Measurements from ENCODE around the gene GALNS.
"Not testable (repeated sequence)": the region's sequence is repeated elsewhere in the genome, so short reads cannot be mapped to it uniquely, and the experiment has no call there.

The GALNS gene

DNA sequence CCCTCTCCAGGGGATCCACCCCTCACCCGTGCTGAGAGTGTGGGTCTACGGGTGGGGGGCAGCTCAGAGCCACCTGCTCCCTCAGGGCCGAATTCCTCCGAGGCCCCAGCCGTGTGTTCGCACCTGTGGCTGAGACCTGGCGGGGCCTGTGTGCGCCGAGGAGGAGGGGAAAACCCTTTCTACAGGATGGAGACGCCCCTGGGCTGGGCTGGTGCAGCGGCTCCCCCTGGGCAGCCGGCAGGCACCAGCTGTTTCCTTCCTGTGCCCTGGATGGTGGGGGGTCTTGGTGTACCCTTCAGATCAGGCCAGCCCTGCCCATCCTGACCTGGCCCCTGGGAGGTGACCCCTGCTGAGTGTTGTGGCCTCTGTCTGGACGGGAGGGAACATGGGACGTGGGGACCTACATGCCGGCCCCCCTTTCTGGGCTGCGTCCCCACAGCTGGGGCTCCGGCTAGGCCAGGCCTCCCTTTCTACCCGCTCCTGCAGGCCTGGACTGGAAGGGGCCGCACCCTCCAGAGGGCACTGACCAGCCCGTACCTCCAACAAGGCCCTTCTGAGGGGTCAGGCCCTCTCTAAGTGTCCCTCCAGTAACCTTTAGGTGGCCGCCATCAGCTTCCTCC is 38.0 kb upstream of the GALNS start:
- peak; percentile 64 for ATAC-seq
- peak overlapping the region; percentile 69 for H3K27ac Mint-ChIP-seq
- H3K9me3 Mint-ChIP-seq = no peaks in the 10 kb centered on the region
- H3K4me1 Mint-ChIP-seq = peaks cover 21% of the 10 kb centered on the region
- H3K4me3 Mint-ChIP-seq = no peak overlapping the region
- H3K36me3 Mint-ChIP-seq = peaks cover 40% of the 10 kb centered on the region
- no peaks in the 10 kb centered on the region for H3K27me3 Mint-ChIP-seq

DNA sequence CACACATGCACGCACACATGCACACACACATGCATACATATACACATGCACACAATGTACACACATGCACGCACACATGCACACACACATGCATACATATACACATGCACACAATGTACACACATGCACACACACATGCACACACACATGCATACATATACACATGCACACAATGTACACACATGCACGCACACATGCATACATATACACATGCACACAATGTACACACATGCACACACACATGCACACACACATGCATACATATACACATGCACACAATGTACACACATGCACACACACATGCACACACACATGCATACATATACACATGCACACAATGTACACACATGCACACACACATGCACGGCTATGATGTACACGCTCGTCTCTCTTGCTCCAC is 37.5 kb upstream of the GALNS start:
- H3K27me3 Mint-ChIP-seq, H3K9me3 Mint-ChIP-seq, H3K4me3 Mint-ChIP-seq, ATAC-seq: not testable (repeated sequence)
- Mint-ChIP-seq H3K4me1 (peaks cover 21% of the 10 kb centered on the region), H3K36me3 (peaks cover 44% of the 10 kb centered on the region), H3K27ac (peak overlapping the region; percentile 69)

DNA sequence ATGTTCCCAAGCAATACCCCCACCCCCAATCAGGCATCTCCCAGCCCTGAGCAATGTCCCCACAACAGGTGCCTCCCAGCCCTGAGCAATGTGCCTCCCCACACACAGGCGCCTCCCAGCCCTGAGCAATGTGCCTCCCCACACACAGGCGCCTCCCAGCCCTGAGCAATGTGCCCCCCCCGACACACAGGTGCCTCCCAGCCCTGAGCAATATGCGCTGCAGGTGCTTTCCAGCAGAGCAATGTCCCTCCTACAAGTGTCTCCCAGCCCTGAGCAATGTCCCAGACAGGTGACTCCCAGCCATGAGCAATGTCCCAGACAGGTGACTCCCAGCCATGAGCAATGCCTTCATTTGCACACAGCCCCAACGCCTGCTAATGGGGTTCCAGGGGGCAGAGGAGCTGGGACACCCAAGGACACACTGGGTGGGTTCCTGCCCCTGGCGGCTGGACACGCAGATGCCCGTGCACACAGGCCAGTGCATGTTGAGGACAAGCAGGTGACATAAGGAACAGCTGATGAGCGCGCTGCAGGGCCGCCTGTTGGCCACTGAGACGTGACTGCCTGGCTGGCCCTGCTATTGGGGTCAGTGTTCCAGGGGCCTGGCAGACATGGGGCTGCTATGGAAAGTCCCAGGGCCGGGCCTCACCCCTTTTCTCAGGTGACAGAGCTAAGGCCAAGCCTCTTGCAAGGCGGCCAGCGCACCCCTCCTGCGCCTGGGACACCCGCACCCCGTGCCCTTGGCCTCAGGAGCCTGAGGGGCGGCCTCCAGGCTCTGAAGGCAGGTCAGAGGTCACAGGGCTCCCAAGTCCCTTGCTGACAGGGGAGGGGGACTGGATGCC is 36.6 kb upstream of the GALNS start:
- Mint-ChIP-seq H3K27me3 (no peaks in the 10 kb centered on the region), H3K36me3 (peaks cover 46% of the 10 kb centered on the region), H3K27ac (no peak overlapping the region), H3K4me1 (peaks cover 17% of the 10 kb centered on the region), H3K4me3 (no peak overlapping the region), H3K9me3 (no peaks in the 10 kb centered on the region)
- ATAC-seq = no peak

DNA sequence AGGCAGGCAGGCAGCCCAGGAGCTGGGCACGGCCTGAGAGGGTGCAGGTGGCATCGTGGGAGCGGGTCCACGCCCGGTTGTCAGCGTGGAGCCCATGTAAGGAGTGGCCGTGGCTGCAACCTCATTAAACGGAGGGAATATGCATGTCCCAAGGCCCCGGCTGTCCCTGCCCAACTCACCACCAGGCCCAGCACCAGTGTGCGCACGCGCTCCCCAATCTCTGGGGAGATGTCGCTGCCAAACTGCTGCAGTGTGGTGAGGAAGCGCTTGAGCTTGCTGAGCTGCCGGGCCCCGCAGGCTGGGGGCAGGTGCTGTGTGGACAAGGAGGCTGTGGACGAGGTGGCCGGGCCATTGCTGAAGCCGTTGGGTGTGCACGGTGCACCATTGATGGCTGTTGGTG is 35.3 kb upstream of the GALNS start:
- Mint-ChIP-seq H3K4me1 (peaks cover 17% of the 10 kb centered on the region), H3K9me3 (no peaks in the 10 kb centered on the region), H3K27me3 (no peaks in the 10 kb centered on the region), H3K27ac (no peak overlapping the region), H3K36me3 (peaks cover 44% of the 10 kb centered on the region), H3K4me3 (no peak overlapping the region)
- no peak for ATAC-seq

GRCh38 chr16:88891083-88891482 is 34.3 kb upstream of the GALNS start:
- H3K36me3 Mint-ChIP-seq = peaks cover 47% of the 10 kb centered on the region
- H3K27me3 Mint-ChIP-seq = no peaks in the 10 kb centered on the region
- no peaks in the 10 kb centered on the region for H3K9me3 Mint-ChIP-seq
- H3K4me3 Mint-ChIP-seq = no peak overlapping the region
- no peak overlapping the region for H3K27ac Mint-ChIP-seq
- no peak for ATAC-seq
- H3K4me1 Mint-ChIP-seq = peaks cover 17% of the 10 kb centered on the region

GRCh38 chr16:88889702-88890352 is 33.1 kb upstream of the GALNS start:
- H3K4me1 Mint-ChIP-seq, H3K27ac Mint-ChIP-seq, H3K9me3 Mint-ChIP-seq, H3K4me3 Mint-ChIP-seq, ATAC-seq, H3K27me3 Mint-ChIP-seq: not testable (repeated sequence)
- H3K36me3 Mint-ChIP-seq = peaks cover 48% of the 10 kb centered on the region

GRCh38 chr16:88888461-88889387 is 32.0 kb upstream of the GALNS start:
- Mint-ChIP-seq H3K4me3 (no peak overlapping the region), H3K4me1 (peaks cover 4% of the 10 kb centered on the region), H3K36me3 (peaks cover 54% of the 10 kb centered on the region), H3K27ac (no peak overlapping the region), H3K9me3 (no peaks in the 10 kb centered on the region), H3K27me3 (no peaks in the 10 kb centered on the region)
- peak; percentile 69 for ATAC-seq

GRCh38 chr16:88888057-88888456 is 31.3 kb upstream of the GALNS start:
- Mint-ChIP-seq H3K36me3 (peaks cover 59% of the 10 kb centered on the region), H3K27ac (no peak overlapping the region), H3K4me3 (no peak overlapping the region), H3K27me3 (no peaks in the 10 kb centered on the region), H3K9me3 (no peaks in the 10 kb centered on the region), H3K4me1 (peaks cover 4% of the 10 kb centered on the region)
- ATAC-seq = peak; percentile 4

GRCh38 chr16:88886845-88887521 is 30.2 kb upstream of the GALNS start:
- H3K9me3 Mint-ChIP-seq = no peaks in the 10 kb centered on the region
- peaks cover 12% of the 10 kb centered on the region for H3K4me1 Mint-ChIP-seq
- H3K27ac Mint-ChIP-seq = no peak overlapping the region
- H3K4me3 Mint-ChIP-seq = no peak overlapping the region
- ATAC-seq = no peak
- peaks cover 63% of the 10 kb centered on the region for H3K36me3 Mint-ChIP-seq
- no peaks in the 10 kb centered on the region for H3K27me3 Mint-ChIP-seq

DNA sequence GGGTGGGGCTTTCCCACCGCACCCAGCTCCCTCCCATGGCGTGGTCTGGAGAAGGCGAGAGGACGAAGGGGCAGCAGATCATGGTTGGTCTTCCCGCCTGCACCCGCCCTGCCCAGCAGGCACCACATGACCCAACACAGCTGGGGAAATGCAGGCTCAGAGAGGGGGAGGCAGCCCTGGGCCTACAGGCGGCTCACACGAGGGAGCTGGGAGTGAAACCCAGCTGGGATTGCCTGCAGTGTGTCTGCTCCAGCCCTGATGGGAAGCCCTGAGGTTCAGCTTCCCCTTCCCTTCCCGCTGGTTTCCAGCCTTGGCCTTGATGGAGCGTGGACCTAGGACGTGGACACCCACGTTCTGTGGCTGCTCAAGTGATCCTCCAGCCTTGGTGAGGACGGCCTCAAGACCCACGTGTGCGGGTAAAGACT is 29.7 kb upstream of the GALNS start:
- no peaks in the 10 kb centered on the region for H3K27me3 Mint-ChIP-seq
- no peak for ATAC-seq
- peaks cover 12% of the 10 kb centered on the region for H3K4me1 Mint-ChIP-seq
- H3K36me3 Mint-ChIP-seq = peaks cover 63% of the 10 kb centered on the region
- H3K4me3 Mint-ChIP-seq = no peak overlapping the region
- H3K27ac Mint-ChIP-seq = no peak overlapping the region
- H3K9me3 Mint-ChIP-seq = no peaks in the 10 kb centered on the region

- no peak overlapping the region for H3K27ac Mint-ChIP-seq
- no peak for ATAC-seq
- peaks cover 11% of the 10 kb centered on the region for H3K4me1 Mint-ChIP-seq
- H3K9me3 Mint-ChIP-seq = no peaks in the 10 kb centered on the region
- peaks cover 56% of the 10 kb centered on the region for H3K36me3 Mint-ChIP-seq
- no peak overlapping the region for H3K4me3 Mint-ChIP-seq
- H3K27me3 Mint-ChIP-seq = no peaks in the 10 kb centered on the region
Measured at GRCh38 chr16:88885693-88886280, 29.0 kb upstream of the GALNS start.

GRCh38 chr16:88884569-88885271 is 28.0 kb upstream of the GALNS start:
- H3K36me3 Mint-ChIP-seq = peaks cover 54% of the 10 kb centered on the region
- H3K27me3 Mint-ChIP-seq = no peaks in the 10 kb centered on the region
- H3K4me1 Mint-ChIP-seq = peaks cover 8% of the 10 kb centered on the region
- H3K9me3 Mint-ChIP-seq = no peaks in the 10 kb centered on the region
- no peak overlapping the region for H3K27ac Mint-ChIP-seq
- no peak overlapping the region for H3K4me3 Mint-ChIP-seq
- ATAC-seq = no peak

GRCh38 chr16:88883946-88884345 is 27.2 kb upstream of the GALNS start:
- Mint-ChIP-seq H3K4me1 (peaks cover 8% of the 10 kb centered on the region), H3K27ac (no peak overlapping the region), H3K27me3 (no peaks in the 10 kb centered on the region), H3K9me3 (no peaks in the 10 kb centered on the region), H3K36me3 (peaks cover 50% of the 10 kb centered on the region), H3K4me3 (no peak overlapping the region)
- ATAC-seq = no peak

Data from stimulated activated memory B cell treated with anti-CD40 and anti-IgM and Interleukin-4, amounts not matched to agents 10 μg/mL and 1 μg/mL and 100 μg/mL, for 72 hours (primary cell).